Measurements from ENCODE around the gene MICOS13.

GRCh38 chr19:5693195-5694166 lies 13.2 kb upstream of the MICOS13 start:
- no peak for TF ChIP-seq CTCF (IDR thresholded peaks at IDR 0.05; ENCODE audit: low read depth, low read length)
- no peak for TF ChIP-seq EZH2phosphoT487 (IDR thresholded peaks at IDR 0.05; ENCODE audit: low read depth)
